Daoy (cell line): ENCODE data around the gene NYAP1. TPM values are rescaled to one million over a fixed set of nuclear protein-coding genes. Genes with fewer than 3 reads are reported as not detected.
"Not testable (repeated sequence)": the region's sequence is repeated elsewhere in the genome, so short reads cannot be mapped to it uniquely, and the experiment has no call there.

ENCODE experiments used
- DNase-seq: peaks from one replicate; pipeline ENCODE4 v3.0.0-alpha.2; 2015; ENCODE audit warnings: low read depth
- total RNA-seq: library from RNA; depleted of rRNA; stranded (reverse); fragments of >200 nt; shearing (Covaris generic); gene quantifications from 2 replicates; pipeline ENCODE4 v1.2.3, GENCODE V29; 2014; rRNA removed

Gene NYAP1
- 0.06 TPM in 1 of 2 replicates, not detected in the other for total RNA-seq

DNA sequence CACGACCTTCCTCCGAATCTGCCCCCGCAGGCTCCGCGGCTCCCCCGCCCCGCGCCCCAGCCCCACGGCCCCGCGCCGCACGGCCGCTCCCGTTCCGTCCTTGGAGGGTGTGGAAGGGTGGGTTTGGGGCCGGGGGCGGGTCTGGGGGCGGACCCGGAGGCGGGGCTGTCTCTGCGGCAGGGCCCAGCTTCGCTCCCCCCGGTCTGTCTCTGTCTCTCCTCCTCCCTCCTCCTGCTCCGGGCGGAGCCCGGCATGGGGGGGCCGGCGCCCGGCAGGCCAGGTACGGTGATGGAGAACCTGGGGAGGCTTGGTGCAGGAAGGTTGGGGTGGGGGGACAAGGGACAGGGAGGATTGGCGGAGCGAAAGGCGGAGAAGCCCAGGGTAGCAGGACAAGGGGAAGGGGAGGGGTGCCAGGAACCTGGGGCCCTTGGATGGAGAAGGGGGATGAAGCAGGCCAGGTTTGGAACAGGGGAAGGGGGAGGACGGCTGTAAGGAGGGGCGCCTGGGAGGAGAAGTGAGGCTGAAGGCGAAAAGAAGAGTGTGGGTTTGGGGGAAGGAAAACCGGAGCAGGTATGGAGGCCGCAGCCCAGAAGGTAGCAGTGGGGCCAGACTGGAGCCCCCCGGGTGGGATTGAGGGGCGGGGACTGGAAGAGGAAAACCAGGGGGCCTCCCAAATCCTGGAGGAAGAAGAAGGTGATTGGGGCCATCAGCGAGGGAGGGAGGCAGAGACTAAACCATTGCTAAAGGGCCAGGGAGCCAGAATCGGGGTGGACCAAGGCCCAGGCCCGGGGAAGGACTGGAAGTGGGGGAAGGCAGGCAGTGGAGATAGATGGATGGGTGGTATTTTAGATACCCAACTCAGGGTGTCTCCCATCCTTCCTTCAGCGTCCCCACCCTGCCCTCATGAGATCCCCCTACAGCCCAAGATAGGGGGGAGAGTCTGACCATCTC is at the start of gene NYAP1:
TSS of gene NYAP1 (plus strand) at position 206 of the 951 bp plus-strand sequence. CDS start 1,385 bp downstream, outside the sequence.
- peak; percentile 63 for DNase-seq

- no peak for DNase-seq
Measured at GRCh38 chr7:100434297-100435144, 49.2 kb upstream of the NYAP1 start.

GRCh38 chr7:100435401-100436304 is 48.1 kb upstream of the NYAP1 start:
- DNase-seq, result peak; percentile 70

DNA sequence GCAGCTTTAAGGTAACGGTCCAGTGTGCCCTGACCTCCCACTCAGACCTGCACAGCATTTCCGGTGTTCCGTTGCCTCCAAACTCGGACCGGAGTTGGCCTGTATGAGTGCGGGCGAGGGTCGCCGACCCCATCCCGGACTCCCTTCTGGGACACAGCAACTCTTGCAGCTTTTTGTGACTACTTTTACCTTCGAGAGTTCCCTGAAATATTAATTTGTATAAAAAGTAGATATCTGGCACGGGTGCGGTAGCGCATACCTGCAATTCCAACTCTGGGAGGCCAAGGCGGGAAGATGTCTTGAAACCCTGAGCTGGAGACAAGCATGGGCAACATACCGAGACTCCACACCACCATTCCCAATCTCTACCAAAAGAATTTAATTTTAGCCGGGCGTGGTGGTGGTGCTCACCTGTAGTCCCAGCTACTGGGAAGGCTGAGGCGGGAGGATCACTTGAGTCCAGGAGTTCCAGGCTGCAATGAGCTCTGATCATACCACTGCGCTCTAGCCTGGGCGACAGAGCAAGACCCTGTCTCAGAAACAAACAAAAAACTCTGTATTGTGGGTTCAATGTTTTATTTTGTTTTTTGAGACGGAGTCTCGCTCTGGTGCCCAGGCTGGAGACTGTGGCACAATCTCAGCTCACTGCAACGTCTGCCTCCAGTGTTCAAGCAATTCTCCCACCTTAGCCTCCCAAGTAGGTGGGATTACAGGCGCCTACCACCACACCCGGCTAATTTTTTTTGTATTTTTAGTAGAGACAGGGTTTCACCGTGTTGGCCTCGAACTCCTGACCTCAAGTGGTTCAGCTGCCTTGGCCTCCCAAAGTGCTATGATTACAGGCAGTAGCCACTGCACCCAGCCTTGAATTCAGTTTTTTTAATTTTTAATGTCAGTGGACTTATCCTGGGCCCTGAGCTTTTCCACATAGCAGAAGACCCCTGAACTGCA is 46.3 kb upstream of the NYAP1 start:
- no peak for DNase-seq

GRCh38 chr7:100438172-100438571 is 45.6 kb upstream of the NYAP1 start:
- no peak for DNase-seq

DNA sequence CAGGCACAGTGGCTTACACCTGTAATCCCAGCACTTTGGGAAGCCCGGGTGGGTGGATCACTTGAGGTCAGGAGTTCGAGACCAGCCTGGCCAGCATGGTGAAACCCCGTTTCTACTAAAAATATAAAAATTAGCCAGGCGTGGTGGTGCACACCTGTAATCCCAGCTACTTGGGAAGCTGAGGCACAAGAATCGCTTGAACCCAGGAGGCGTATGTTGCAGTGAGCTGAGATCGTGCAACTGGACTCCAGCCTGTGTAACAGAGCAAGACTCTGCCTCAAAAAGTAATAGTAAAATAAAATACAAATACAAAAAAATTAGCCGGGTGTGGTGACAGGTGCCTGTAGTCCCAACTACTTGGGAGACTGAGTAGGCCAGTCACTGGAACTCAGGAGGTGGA is 45.0 kb upstream of the NYAP1 start:
- DNase-seq, result not testable (repeated sequence)

GRCh38 chr7:100439244-100439643 is 44.5 kb upstream of the NYAP1 start:
- not testable (repeated sequence) for DNase-seq

GRCh38 chr7:100441641-100442535 is 41.8 kb upstream of the NYAP1 start:
- DNase-seq, result no peak

GRCh38 chr7:100443096-100443840 is 40.5 kb upstream of the NYAP1 start:
- no peak for DNase-seq

GRCh38 chr7:100444311-100445278 is 39.1 kb upstream of the NYAP1 start:
- peak; percentile 90 for DNase-seq

DNA sequence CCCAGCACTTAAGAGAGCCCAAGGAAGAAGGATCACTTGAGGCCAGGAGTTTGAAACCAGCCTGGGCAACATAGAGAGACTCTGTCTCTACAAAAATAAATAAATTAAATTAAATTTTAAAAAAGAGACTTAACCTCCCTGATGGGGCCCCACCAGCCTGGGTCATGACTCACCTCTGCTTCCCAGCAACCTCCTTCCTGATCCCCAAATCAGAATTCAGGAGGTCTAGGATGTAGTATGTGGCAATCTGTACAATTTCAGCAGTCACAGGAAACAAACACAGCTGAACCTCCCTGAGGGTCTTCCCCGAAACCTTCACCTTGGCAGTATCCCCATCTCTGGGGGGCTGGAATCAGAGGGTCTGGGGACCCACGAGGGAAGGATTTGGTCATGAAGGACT is 37.7 kb upstream of the NYAP1 start:
- no peak for DNase-seq

DNA sequence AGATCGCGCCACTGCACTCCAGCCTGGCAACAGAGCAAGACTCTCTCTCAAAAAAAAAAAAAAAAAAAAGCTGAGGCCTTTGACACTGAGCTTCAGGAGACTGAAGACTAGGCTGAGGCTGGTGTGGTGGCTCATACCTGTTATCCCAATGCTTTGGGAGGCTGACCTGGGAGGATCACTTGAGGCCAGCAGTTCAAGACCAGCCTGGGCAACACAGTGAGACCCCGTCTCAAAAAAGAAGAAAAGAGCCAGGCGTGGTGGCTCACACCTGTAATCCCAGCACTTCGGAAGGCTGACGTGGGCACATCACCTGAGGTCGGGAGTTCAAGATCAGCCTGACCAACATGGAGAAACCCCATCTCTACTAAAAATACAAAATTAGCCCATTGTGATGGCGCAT is 36.4 kb upstream of the NYAP1 start:
- not testable (repeated sequence) for DNase-seq

DNA sequence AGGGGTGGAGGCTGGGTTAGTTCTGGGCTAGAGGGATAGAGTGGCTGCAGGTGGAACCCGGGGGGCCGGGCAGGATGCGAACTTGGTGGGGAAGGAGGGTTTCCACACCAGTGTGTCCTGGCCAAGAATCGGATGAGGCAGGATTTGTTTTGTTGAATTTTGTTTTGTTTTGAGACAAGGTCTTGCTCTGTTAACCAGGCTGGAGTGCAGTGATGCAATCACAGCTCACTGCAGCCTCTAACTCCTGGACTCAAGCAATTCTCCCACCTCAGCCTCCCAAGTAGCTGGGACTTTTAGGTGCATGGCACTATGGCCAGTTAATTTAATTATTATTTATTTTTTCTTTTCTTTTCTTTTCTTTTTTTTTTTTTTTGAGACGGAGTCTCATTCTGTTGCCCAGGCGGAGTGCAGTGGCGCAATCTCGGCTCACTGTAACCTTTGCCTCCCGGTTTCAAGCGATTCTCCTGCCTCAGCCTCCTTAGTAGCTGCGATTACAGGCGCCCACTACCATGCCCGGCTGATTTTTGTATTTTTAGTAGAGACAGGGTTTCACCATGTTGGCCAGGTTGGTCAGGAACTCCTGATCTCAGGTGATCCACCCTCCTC is 34.4 kb upstream of the NYAP1 start:
- DNase-seq, result no peak

GRCh38 chr7:100452513-100452912 is 31.2 kb upstream of the NYAP1 start:
- DNase-seq, result no peak

GRCh38 chr7:100453854-100454253 is 29.9 kb upstream of the NYAP1 start:
- DNase-seq, result not testable (repeated sequence)

DNA sequence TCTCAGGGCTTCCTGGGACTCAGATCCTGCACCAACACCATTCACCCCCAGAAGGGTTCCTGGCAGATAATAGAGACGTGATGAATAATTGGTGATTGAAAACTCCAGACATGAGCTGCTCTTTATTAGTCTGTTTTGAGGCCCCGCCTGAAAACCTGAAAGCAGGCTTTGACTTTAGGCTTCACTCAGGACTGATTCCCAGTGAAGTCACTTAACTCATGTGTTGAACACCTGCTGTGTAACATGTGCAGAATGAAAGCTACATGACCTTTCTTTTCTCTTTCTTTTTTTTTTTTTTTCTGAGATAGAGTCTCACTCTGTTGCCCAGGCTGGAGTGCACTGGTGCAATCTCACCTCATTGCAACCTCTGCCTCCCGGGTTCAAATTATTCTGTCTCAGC is 28.5 kb upstream of the NYAP1 start:
- DNase-seq, result no peak

DNA sequence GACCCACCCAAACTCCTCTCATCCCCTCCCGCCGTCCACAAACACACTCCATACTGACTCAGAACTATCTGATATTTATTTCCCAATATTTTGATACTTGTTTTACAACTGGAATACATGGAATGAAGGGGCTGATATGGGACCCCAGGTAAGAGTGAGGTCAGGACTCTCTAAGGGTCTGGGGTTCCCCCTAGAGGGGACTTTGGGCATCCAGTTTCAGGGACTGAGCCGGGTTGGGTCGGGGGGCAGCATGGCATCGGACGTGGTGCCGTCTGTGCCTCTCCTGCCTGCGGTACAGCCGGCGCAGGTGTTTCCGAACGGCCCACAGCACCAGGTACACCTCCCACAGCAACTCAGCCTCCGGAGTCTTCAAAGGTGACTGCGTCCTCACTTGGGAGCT is 27.2 kb upstream of the NYAP1 start:
- DNase-seq, result no peak
